Hematopoietic multipotent progenitor cell treated with erythropoietin and hydrocortisone succinate and interleukin-3 and kit ligand, for 6 days (in vitro differentiated cells): ENCODE data around the gene VPS50.
"Not testable (repeated sequence)": the region's sequence is repeated elsewhere in the genome, so short reads cannot be mapped to it uniquely, and the experiment has no call there.

Experiments used
- DNase-seq: peaks from one replicate; pipeline ENCODE4 v3.0.0-alpha.2; 2015

The VPS50 gene

GRCh38 chr7:93350338-93350737, 118.2 kb downstream of the VPS50 start:
- no peak for DNase-seq

GRCh38 chr7:93352881-93353280, 120.7 kb downstream of the VPS50 start:
- DNase-seq, result no peak

- no peak for DNase-seq
These were observed 122.6 kb downstream of the VPS50 start for GRCh38 chr7:93354815-93355214.

- DNase-seq, result no peak
These were observed 127.5 kb downstream of the VPS50 start for GRCh38 chr7:93359520-93360198.

- DNase-seq, result no peak
These were observed 129.7 kb downstream of the VPS50 start for GRCh38 chr7:93361853-93362252.

GRCh38 chr7:93364806-93365205, 132.6 kb downstream of the VPS50 start:
- DNase-seq, result no peak

GRCh38 chr7:93365341-93365740, 133.2 kb downstream of the VPS50 start:
- no peak for DNase-seq

- no peak for DNase-seq
These were observed 134.7 kb downstream of the VPS50 start for GRCh38 chr7:93366816-93367215.

GRCh38 chr7:93367254-93367653, 135.1 kb downstream of the VPS50 start:
- DNase-seq, result no peak

GRCh38 chr7:93370937-93371336, 138.8 kb downstream of the VPS50 start:
- not testable (repeated sequence) for DNase-seq

- DNase-seq, result no peak
These were observed 141.4 kb downstream of the VPS50 start for GRCh38 chr7:93373537-93373936.

GRCh38 chr7:93374345-93374940, 142.3 kb downstream of the VPS50 start:
- peak; percentile 62 for DNase-seq

GRCh38 chr7:93375603-93376002, 143.4 kb downstream of the VPS50 start:
- no peak for DNase-seq

GRCh38 chr7:93378131-93378760, 146.1 kb downstream of the VPS50 start:
- no peak for DNase-seq

- no peak for DNase-seq
These were observed 150.2 kb downstream of the VPS50 start for GRCh38 chr7:93382362-93382761.

- DNase-seq, result no peak
These were observed 158.5 kb downstream of the VPS50 start for GRCh38 chr7:93390660-93391059.

GRCh38 chr7:93392984-93393383, 160.8 kb downstream of the VPS50 start:
- DNase-seq, result no peak

GRCh38 chr7:93399642-93400041, 167.5 kb downstream of the VPS50 start:
- no peak for DNase-seq

GRCh38 chr7:93402944-93403343, 170.8 kb downstream of the VPS50 start:
- DNase-seq, result no peak

- no peak for DNase-seq
These were observed 175.1 kb downstream of the VPS50 start for GRCh38 chr7:93407239-93407638.

GRCh38 chr7:93409324-93409723, 177.2 kb downstream of the VPS50 start:
- DNase-seq, result no peak
